ENCODE measurements around the gene CHRNA9. TPM values are rescaled to one million over a fixed set of nuclear protein-coding genes. Genes with fewer than 3 reads are reported as not detected.
"Not testable (repeated sequence)": the region's sequence is repeated elsewhere in the genome, so short reads cannot be mapped to it uniquely, and the experiment has no call there.

CHRNA9 gene
- total RNA-seq, 1 donor from 2014 or later: not detected

DNA sequence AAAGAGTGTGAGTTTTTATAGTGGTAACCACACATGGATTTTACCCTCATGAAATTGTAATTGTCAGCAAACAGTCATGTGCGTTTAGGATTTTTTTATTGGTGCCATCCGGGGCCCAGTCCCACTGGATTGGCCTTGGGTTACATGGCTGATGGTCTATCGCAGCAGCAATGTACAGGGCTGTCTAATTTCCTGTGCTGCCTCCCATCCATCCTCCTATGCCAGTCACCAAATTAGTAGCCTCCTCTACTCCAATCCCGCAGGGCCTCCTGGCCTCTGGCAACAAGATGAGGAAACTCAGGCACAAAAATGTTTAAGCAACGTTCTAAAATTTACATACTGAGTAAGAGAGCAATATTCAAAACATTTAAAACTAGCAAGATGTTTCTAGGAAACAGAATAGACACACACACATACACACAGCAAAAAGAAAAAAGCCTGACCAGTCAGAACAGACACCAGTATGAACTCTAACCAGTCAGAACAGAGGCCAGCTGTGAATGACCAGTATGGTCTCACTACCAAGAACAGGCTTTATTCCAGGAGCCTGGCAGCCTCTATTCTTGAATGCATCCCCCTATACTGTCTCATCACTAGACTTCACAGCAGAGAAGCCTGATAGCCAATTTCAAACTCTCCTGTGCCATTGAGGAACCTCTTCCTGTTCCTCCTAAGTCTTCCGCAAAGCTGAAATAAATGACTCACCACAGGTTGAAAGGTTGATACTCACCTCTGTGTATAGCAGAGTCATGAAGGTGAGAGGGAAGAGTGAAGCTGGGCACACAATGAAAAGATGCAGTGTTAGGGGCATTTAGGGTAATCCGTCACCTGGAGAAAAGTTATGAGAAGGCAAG lies 42.6 kb downstream of the CHRNA9 start:
- no peak for FAIRE-seq
- no peak for DNase-seq (ENCODE audit: low spot score in 2 of 2)

GRCh38 chr4:40378619-40379018 lies 43.5 kb downstream of the CHRNA9 start:
- DNase-seq (ENCODE audit: low spot score in 2 of 2): no peak
- no peak for FAIRE-seq

DNA sequence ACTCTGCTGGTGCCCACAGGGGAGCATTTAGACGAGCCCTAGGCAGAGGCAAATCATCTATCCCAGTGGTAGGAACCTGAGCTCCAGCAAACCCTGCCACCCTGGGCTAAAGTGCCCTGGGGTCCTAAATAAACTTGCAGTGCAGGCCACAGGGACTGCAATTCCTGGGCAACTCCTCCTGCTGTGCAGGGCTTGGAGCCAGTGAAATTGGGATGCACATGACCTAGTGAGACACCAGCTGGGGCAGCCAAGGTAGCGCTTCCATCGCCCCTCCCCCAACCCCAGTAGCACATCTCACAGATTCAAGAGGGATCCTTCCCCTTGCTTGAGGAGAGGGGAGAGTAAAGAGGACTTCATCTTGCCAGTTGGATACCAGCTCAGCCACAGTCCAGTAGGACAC lies 44.1 kb downstream of the CHRNA9 start:
- FAIRE-seq (no peak), DNase-seq (ENCODE audit: low spot score in 2 of 2) (no peak)

DNA sequence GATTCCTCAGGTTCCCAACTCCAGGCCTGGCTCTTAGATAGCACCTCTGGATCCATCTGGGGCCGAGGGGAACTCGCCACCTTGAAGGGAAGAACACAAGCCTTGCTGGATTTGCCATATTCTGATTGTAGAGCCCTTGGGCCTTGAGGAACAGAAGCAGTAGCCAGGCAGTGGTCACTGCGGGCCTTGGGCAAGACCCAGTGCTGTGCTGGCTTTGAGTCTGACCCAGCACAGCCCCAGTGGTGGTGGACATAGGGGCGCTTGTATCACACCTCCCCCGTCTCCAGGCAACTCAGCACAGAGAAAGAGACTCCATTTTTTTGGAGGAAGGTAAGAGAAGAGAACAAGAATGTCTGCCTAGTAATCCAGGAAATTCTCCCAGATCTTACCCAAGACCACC lies 45.5 kb downstream of the CHRNA9 start:
- no peak for FAIRE-seq
- DNase-seq (ENCODE audit: low spot score in 2 of 2): no peak

DNA sequence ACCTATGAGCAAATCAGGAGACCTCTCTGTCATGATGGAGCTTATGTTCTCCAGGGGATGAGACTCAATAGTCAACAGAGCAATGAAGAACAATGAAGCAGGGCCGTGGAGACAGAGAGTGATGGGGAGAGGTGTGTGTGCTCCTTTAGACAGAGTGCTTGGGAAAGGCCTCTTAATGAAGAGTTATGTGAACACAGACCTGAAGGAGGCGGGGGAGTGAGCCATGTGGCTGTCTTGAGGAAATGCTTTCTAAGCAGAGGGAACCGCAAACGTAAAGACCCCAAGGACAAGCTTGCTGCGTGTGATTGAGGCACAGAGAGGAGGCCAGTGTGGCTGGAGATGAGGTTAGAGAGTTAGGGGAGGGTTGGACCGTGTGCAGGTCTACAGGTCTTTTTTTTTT lies 53.1 kb downstream of the CHRNA9 start:
- DNase-seq (ENCODE audit: low spot score in 2 of 2): no peak
- no peak for FAIRE-seq

DNA sequence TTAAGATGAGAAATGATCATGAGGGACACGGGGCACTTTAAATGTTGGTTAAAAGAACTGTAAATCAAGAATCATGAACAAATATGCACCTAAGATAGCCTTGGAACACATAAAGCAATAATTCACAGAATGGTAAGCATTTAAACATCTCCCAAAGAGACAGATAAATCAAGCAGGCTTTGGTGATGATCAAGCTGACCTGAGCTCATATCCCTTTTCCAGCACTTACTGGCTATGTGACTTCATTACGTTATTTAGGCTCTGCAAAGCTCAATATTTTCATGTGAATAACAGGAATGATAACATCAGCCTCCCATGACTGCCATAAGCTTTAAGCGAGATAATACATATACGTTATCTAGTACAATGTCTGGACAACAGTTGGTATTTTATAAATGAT lies 54.9 kb downstream of the CHRNA9 start:
- FAIRE-seq (no peak), DNase-seq (ENCODE audit: low spot score in 2 of 2) (no peak)

- not testable (repeated sequence) for DNase-seq (ENCODE audit: low spot score in 2 of 2); FAIRE-seq
These were observed 57.1 kb downstream of the CHRNA9 start for GRCh38 chr4:40392241-40392640.

DNA sequence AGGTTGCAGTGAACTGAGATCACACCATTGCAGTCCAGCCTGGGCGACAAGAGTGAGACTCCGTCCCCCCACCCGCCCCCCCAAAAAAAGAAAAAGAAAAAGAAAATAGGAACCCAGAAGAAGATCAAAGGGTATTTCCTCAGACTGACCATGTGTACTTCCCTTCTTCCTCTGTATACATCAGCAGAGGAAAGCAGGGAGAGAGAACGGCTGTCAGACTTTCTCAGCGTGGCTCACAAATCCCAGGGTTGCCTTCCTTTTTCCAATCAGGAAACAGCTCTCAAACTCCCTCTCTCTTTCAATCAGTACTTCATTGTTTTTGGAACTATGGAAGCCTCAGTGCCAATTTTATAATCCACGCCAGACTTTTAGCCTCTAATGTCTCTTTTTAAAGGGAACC lies 59.1 kb downstream of the CHRNA9 start:
- FAIRE-seq: no peak
- no peak for DNase-seq (ENCODE audit: low spot score in 2 of 2)

- DNase-seq (ENCODE audit: low spot score in 2 of 2): no peak
These were observed 60.2 kb downstream of the CHRNA9 start for GRCh38 chr4:40395166-40395900.

DNA sequence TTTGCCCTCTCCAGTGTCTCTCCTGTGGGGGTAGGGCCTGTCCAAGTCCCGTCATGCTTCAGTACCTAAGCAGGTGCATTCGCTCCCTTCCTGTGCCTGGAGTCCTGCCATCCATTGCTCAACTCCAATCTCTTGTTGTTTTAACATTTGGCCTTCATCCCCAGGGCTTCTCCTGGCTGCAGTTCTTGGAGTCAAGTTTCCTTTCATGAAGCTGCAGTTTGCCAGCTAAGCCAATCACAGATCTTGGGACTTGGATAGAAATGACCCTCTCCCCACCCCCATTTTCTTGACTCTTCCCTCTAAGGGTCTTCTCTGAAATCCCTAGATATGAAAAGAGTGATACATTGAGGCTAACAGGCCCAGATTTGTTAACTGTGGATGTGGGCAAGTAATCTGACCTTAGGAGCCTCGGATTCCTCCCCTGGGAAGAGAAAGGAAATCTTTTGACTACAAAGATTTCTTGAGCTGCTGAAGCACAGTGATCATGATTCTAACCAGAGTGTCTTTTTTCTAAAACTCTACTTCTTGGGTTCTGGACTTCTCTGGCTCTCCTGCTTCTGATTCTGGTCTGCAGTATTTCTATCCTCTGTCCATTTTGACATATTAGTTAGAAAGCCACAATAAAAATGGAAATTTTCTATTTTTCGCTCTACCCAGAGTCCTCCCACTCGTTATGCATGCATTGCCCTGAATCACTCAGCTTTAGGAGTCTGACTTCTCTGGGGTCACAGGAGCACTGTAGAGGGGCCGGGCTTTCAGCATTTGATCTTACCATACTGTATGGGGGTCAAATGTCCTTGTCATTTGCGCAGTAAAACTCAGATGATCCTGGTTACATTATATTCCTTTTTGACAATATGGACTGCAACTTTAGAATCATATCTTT lies 61.0 kb downstream of the CHRNA9 start:
- FAIRE-seq: no peak
- no peak for DNase-seq (ENCODE audit: low spot score in 2 of 2)

More at GRCh38 chr4:40395166-40395900, 60.2 kb downstream of the CHRNA9 start:
- no peak for FAIRE-seq

- DNase-seq (ENCODE audit: low spot score in 2 of 2) (no peak), FAIRE-seq (no peak)
These were observed 64.4 kb downstream of the CHRNA9 start for GRCh38 chr4:40399578-40399977.

DNA sequence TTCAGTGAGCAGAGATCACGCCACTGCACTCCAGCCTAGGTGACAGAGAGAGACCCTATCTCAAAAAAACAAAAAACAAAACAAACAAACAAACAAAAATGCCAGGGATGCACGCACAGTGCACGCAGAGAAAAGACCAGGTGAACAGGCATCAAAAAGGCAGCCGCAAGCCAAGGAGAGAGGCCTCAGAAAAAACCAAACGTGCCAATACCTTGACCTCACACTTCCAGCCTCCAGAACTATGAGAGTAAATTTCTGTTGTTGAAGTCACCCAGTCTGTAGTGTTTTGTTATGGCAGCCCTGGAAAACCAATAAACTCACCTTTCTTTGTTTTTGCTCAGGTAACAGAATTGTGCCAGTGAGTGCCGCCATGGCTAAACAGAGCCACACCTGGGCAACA lies 66.0 kb downstream of the CHRNA9 start:
- FAIRE-seq (no peak), DNase-seq (ENCODE audit: low spot score in 2 of 2) (no peak)

DNA sequence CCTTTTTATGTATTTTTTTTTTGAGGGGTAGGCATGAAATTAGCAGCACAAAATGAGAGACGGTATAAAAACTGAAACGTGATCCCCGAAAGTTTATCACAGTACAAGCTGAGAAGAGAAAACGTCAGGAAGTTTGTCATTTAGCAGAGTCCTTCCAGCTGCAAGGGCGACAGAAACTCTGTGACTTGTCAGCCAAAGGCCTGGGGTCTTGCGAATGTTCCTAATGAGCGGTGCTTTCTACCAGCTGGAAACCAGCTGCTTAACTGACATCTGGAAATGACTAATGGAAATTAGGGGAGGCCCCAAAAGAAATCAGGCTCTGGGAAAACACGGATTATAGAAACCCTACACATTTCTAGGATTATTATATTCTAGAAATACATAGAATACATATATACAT lies 66.5 kb downstream of the CHRNA9 start:
- no peak for FAIRE-seq
- no peak for DNase-seq (ENCODE audit: low spot score in 2 of 2)

DNA sequence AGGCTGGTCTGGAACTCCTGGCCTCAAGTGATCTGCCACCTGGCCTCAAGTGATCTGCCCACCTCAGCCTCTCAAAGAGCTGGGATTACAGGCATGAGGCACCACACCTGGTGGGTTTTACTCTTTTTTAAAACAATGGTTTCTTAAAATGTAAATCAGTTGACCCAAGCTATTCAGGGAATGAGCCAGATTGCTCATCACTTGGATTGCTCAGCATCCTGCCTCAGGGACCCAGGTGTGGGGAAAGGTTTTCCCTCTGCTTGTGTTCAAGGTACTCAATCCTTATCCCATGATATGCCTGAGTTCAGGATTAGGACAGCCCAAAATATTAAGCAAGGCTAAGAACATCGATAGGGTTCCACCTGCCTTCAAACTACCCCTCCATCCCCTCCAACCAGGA lies 67.4 kb downstream of the CHRNA9 start:
- DNase-seq (ENCODE audit: low spot score in 2 of 2) (no peak), FAIRE-seq (no peak)

DNA sequence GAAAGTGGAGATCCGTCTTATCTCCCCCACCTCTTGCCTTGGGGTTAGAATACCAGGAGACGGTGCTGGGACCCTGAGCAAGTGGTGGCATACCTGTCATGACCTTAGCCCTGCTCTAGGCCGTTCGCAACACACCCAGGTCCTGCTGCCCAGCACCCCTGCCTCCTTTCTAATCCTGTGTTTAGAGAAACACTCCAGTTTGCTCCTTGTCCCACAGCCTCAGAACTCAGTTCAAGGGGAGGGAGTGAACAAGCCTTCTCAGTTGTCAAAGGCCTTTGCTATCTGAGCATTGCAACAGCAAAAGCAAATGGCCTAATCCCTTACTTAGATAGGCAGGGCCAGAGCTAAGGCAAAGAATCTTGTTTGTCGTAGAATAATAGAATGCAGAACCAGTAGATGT lies 67.9 kb downstream of the CHRNA9 start:
- DNase-seq (ENCODE audit: low spot score in 2 of 2) (no peak), FAIRE-seq (no peak)

Small RNA genes lying within 50 kb of the gene (small RNA-seq; reads per million reads assigned to genes)
- not detected for gene RNU7-74P

Other genes starting within 250 kb of the CHRNA9 start
- 0.41 TPM for gene RHOH, start 138.3 kb upstream of the CHRNA9 start, total RNA-seq